SU-DHL-6 (cell line): ENCODE measurements around the gene DYDC2.
"Not testable (repeated sequence)": the region's sequence is repeated elsewhere in the genome, so short reads cannot be mapped to it uniquely, and the experiment has no call there.

Experiments
- H2AFZ ChIP-seq: fragments of 200-600 bp; sonication (generic); 2 replicates; pipeline ENCODE4 v1.6.1; 2014; ENCODE audit warnings: low read depth, mild to moderate bottlenecking, moderate library complexity, mixed read lengths, antibody characterized with exemption, low read length; ENCODE audit not compliant: severe bottlenecking
- H3F3A ChIP-seq: fragments of 200-600 bp; shearing (Covaris generic); 2 replicates; pipeline ENCODE4 v1.6.0; 2016; ENCODE audit warnings: antibody characterized with exemption, mild to moderate bottlenecking; ENCODE audit not compliant: insufficient read depth
- H3K27ac ChIP-seq: fragments of 200-600 bp; sonication (generic); 2 replicates; pipeline ENCODE4 v1.5.1; 2016; ENCODE audit warnings: low read depth, mild to moderate bottlenecking, low read length, moderate library complexity, mixed read lengths
- H3K27me3 ChIP-seq: fragments of 200-600 bp; sonication (generic), shearing (Covaris generic); 2 replicates; pipeline ENCODE4 v1.6.0; 2014; ENCODE audit warnings: mild to moderate bottlenecking, low read length
- H3K36me3 ChIP-seq: fragments of 200-600 bp; sonication (generic); 2 replicates; pipeline ENCODE4 v1.6.1; 2014; ENCODE audit warnings: mild to moderate bottlenecking, low read length, mixed read lengths
- H3K4me2 ChIP-seq: fragments of 300-600, 200-600 bp; shearing (Covaris generic), sonication (generic); 2 replicates; pipeline ENCODE4 v1.6.0; 2014; ENCODE audit warnings: low read length, low read depth, mild to moderate bottlenecking; ENCODE audit not compliant: poor library complexity, severe bottlenecking
- H3K4me3 ChIP-seq: fragments of 200-600 bp; sonication (generic); 2 replicates; pipeline ENCODE4 v1.5.1; 2014; ENCODE audit warnings: antibody characterized with exemption, low read length, mild to moderate bottlenecking, mixed read lengths; ENCODE audit not compliant: insufficient read depth, poor library complexity, severe bottlenecking
- H3K79me2 ChIP-seq: fragments of 200-600 bp; sonication (generic); 2 replicates; pipeline ENCODE4 v1.6.1; 2014; ENCODE audit warnings: mild to moderate bottlenecking, low read length, moderate library complexity; ENCODE audit not compliant: insufficient read depth
- H3K9ac ChIP-seq: fragments of 200-600 bp; sonication (generic); 2 replicates; pipeline ENCODE4 v1.7.0; 2014; ENCODE audit warnings: mild to moderate bottlenecking, low read length
- H3K9me2 ChIP-seq: fragments of 200-600 bp; sonication (generic); replicated peaks from 2 replicates; pipeline ENCODE4 v1.6.1; 2014; ENCODE audit warnings: low read length; ENCODE audit not compliant: insufficient read depth
- H3K9me3 ChIP-seq: fragments of 200-600 bp; sonication (generic); 2 replicates; pipeline ENCODE4 v1.6.1; 2014; ENCODE audit warnings: low read length, mixed read lengths; ENCODE audit not compliant: insufficient read depth
- H4K20me1 ChIP-seq: fragments of 200-600 bp; sonication (generic); 2 replicates; pipeline ENCODE4 v1.6.1; 2014; ENCODE audit warnings: low read depth, mild to moderate bottlenecking, antibody characterized with exemption, low read length, moderate library complexity, mixed read lengths
- EZH2phosphoT487 ChIP-seq: fragments of 200-600 bp; sonication (generic), shearing (Covaris generic); conservative IDR thresholded peaks from 2 replicates; pipeline ENCODE4 v1.6.1; 2018; ENCODE audit warnings: mild to moderate bottlenecking, antibody characterized with exemption, low read length, moderate library complexity, mixed read lengths
- TF ChIP-seq, protein P1 (sequence below): fragments of 200-600 bp; sonication (generic); IDR thresholded peaks from one replicate; pipeline ENCODE4 v1.5.1; 2017; ENCODE audit warnings: antibody characterized with exemption, mild to moderate bottlenecking, low read length, moderate library complexity; ENCODE audit not compliant: insufficient read depth, poor library complexity, severe bottlenecking

DYDC2 gene

DNA sequence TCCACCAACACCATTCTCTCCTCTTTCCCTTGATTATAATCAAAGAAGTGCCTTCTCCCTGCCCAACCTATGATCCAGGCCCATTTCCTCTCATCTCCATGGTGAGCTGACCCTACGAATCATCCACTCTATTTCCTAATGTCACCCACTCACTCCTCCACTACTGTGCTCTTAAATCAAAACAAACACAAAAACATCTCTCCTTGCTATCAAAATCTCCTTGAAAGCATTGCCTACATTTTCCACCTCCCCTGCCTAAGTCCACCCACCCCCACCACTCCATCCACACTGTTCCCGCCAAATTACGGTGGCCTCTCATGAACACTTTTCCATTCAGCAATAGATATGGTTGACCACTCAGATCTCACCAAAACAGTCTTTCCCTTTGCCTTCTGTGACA lies 5.4 kb upstream of the DYDC2 start:
- Histone ChIP-seq H3K36me3 (no peaks in the 10 kb centered on the region), H3K27me3 (no peaks in the 10 kb centered on the region), H3K4me3 (no peak overlapping the region), H2AFZ (no peak overlapping the region), H3K9me2 (no peaks in the 10 kb centered on the region), H3K79me2 (no peaks in the 10 kb centered on the region), H3K9ac (no peak overlapping the region), H3F3A (no peaks in the 10 kb centered on the region), H3K9me3 (no peaks in the 10 kb centered on the region), H3K4me2 (no peak overlapping the region), H3K27ac (no peak overlapping the region), H4K20me1 (no peaks in the 10 kb centered on the region)
- TF ChIP-seq, protein P1, sequence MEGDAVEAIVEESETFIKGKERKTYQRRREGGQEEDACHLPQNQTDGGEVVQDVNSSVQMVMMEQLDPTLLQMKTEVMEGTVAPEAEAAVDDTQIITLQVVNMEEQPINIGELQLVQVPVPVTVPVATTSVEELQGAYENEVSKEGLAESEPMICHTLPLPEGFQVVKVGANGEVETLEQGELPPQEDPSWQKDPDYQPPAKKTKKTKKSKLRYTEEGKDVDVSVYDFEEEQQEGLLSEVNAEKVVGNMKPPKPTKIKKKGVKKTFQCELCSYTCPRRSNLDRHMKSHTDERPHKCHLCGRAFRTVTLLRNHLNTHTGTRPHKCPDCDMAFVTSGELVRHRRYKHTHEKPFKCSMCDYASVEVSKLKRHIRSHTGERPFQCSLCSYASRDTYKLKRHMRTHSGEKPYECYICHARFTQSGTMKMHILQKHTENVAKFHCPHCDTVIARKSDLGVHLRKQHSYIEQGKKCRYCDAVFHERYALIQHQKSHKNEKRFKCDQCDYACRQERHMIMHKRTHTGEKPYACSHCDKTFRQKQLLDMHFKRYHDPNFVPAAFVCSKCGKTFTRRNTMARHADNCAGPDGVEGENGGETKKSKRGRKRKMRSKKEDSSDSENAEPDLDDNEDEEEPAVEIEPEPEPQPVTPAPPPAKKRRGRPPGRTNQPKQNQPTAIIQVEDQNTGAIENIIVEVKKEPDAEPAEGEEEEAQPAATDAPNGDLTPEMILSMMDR: no peak
- TF ChIP-seq EZH2phosphoT487: no peak

DNA sequence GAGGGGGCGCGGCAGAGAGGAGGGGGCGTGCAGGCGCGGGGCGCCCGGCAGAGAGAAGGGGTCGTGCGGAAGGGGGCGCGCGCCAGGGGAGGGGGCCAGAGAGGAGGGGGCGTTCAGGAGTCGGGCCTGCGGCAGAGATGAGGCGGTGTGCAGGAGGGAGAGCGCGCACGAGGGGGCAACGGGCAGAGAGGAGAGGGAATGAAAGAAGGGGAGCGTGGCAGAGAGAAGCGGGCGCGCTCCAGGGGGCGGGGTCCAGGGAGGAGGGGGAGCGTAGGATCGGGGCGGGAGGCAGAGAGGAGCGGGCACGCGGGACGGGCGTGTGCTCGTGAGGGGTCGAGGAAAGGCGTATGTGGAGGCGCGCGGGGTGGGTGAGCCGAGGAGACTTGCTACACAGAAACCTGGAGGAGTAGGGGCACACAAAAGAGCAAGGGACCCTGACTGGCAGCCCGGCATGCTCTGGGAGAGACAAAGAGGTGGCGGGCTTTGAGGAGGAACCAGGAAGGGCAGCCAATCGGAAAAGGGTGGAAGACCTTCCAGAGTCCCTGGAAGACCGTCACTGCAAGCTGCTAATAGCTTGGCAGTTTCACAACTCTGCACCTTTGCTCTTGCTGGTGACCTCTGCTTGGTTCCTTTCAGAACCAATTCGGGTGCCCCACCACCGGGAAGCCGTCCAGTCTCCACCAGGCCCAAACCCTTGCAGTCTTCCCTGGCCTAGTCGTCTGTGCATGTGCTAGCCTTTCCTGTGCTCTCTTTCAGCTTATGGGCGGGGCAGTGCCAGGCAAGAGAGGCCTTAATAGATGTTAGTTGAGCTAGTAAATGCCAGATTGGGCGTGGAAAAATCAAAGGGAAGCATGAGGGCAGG lies 639 bp downstream of the DYDC2 start:
- Histone ChIP-seq H3K79me2 (no peaks in the 10 kb centered on the region), H3F3A (no peaks in the 10 kb centered on the region), H3K9me3 (no peaks in the 10 kb centered on the region), H3K27me3 (no peaks in the 10 kb centered on the region), H2AFZ (no peak overlapping the region), H3K4me3 (no peak overlapping the region), H3K9me2 (no peaks in the 10 kb centered on the region), H3K4me2 (no peak overlapping the region), H4K20me1 (no peaks in the 10 kb centered on the region), H3K36me3 (no peaks in the 10 kb centered on the region), H3K9ac (no peak overlapping the region), H3K27ac (no peak overlapping the region)
- TF ChIP-seq, protein P1: no peak
- TF ChIP-seq EZH2phosphoT487: no peak

DNA sequence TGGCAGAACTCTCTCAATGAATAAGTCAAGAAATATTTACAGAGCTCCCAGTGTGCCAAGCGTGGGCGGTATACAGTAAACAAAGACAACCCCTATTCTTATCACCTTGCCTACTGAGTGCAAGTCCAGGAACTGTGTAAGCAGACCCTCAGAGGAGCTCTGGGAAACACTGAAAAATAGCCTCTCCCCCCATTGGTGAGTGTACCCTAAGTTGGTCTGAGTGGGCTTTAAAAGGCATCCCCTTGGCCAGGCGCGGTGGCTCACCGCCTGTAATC lies 1.2 kb downstream of the DYDC2 start:
- Histone ChIP-seq H3K4me3 (no peak overlapping the region), H3K79me2 (no peaks in the 10 kb centered on the region), H3K9me2 (no peaks in the 10 kb centered on the region), H3K9me3 (no peaks in the 10 kb centered on the region), H2AFZ (no peak overlapping the region), H3K36me3 (no peaks in the 10 kb centered on the region), H3K9ac (no peak overlapping the region), H3K27me3 (no peaks in the 10 kb centered on the region), H4K20me1 (no peaks in the 10 kb centered on the region), H3F3A (no peaks in the 10 kb centered on the region), H3K4me2 (no peak overlapping the region), H3K27ac (no peak overlapping the region)
- TF ChIP-seq, protein P1: no peak
- TF ChIP-seq EZH2phosphoT487: no peak

DNA sequence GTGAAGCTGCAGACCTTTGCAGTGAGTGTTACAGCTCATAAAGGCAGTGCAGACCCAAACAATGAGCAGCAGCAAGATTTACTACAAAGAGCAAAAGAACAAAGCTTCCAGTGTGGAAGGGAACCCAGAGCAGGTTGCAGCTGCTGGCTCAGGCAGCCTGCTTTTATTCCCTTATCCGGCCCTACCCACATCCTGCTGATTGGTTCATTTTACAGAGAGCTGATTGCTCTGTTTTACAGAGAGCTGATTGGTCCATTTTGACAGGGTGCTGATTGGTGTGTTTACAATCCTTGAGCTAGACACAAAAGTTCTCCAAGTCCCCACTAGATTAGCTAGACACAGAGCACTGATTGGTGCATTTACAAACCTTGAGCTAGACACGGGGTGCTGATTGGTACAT lies 2.3 kb downstream of the DYDC2 start:
- not testable (repeated sequence) for H3F3A ChIP-seq, H3K9me2 ChIP-seq, H3K27me3 ChIP-seq, H4K20me1 ChIP-seq, H2AFZ ChIP-seq, H3K9ac ChIP-seq, H3K4me3 ChIP-seq, H3K9me3 ChIP-seq, H3K27ac ChIP-seq, H3K4me2 ChIP-seq, H3K36me3 ChIP-seq, H3K79me2 ChIP-seq
